HepG2 (cell line): ENCODE data around the gene RSBN1L. TPM values are rescaled to one million over a fixed set of nuclear protein-coding genes. Genes with fewer than 3 reads are reported as not detected.
A peak's percentile ranks its signal among the peaks of the same experiment; 100 is the strongest.

Experiments
- ATF7 ChIP-seq, 2 experiments: fragments of 450-650 bp in 1 of 2; sonication (generic) in 1 of 2; formaldehyde crosslinking in 1 of 2; IDR thresholded peaks; 2 replicates each; pipeline versions ENCODE4 v1.4.0 to v1.6.1; 2016 to 2020; ENCODE audit warnings: antibody characterized with exemption in 1 of 2, mild to moderate bottlenecking in 1 of 2, missing genetic modification reagents in 1 of 2
- BHLHE40 ChIP-seq: IDR thresholded peaks from 2 replicates; pipeline ENCODE4 v1.6.1; 2011; ENCODE audit warnings: low read length, improper control_type of control experiment
- CBX2 ChIP-seq, 2 experiments: fragments of 200-600 bp in 1 of 2; sonication (generic); formaldehyde crosslinking in 1 of 2; IDR thresholded peaks; 2 replicates each; pipeline versions ENCODE4 v1.7.0 to v1.8.1; 2018 to 2022; ENCODE audit warnings: low read depth in 2 of 2, low read length in 1 of 2, mild to moderate bottlenecking in 1 of 2, missing genetic modification reagents in 1 of 2
- CHD4 ChIP-seq: fragments of 200-600 bp; sonication (generic); IDR thresholded peaks from 2 replicates; pipeline ENCODE4 v1.7.0; 2017; ENCODE audit warnings: mild to moderate bottlenecking, low read length, borderline replicate concordance
- EZH2 ChIP-seq: conservative IDR thresholded peaks from 2 replicates; pipeline ENCODE4 v1.6.1; 2012; ENCODE audit warnings: mild to moderate bottlenecking, low read depth, low read length, moderate library complexity
- KDM5B ChIP-seq: sonication (generic); formaldehyde crosslinking; IDR thresholded peaks from 2 replicates; pipeline ENCODE4 v1.4.0; 2020; ENCODE audit warnings: missing genetic modification reagents, mild to moderate bottlenecking, borderline replicate concordance
- MEIS2 ChIP-seq: sonication (generic); formaldehyde crosslinking; IDR thresholded peaks from 2 replicates; pipeline ENCODE4 v1.9.0; 2021; ENCODE audit warnings: mild to moderate bottlenecking, missing genetic modification reagents
- NONO ChIP-seq, 2 experiments: fragments of 450-650 bp in 1 of 2; sonication (generic) in 1 of 2; formaldehyde crosslinking in 1 of 2; IDR thresholded peaks in 1 of 2; conservative IDR thresholded peaks in 1 of 2; 2 replicates each; pipeline versions ENCODE4 v1.6.1 to v1.8.0; 2017 to 2022; ENCODE audit warnings: mild to moderate bottlenecking in 1 of 2, missing genetic modification reagents in 1 of 2, moderate library complexity in 1 of 2
- ZEB1 ChIP-seq: IDR thresholded peaks from 2 replicates; pipeline ENCODE4 v1.6.1; 2012; ENCODE audit warnings: mild to moderate bottlenecking, low read depth, inconsistent platforms; ENCODE audit not compliant: insufficient replicate concordance
- ZNF160 ChIP-seq: sonication (generic); formaldehyde crosslinking; IDR thresholded peaks from 2 replicates; pipeline ENCODE4 v1.8.0; 2022; ENCODE audit warnings: mild to moderate bottlenecking, inconsistent platforms, missing genetic modification reagents
- ZNF333 ChIP-seq: sonication (generic); formaldehyde crosslinking; IDR thresholded peaks from 2 replicates; pipeline ENCODE4 v1.4.0; 2020; ENCODE audit warnings: mild to moderate bottlenecking, missing genetic modification reagents, borderline replicate concordance
- ZNF343 ChIP-seq: sonication (generic); formaldehyde crosslinking; IDR thresholded peaks from 2 replicates; pipeline ENCODE4 v1.4.0; 2020; ENCODE audit warnings: mild to moderate bottlenecking, missing genetic modification reagents
- ZNF431 ChIP-seq: sonication (generic); formaldehyde crosslinking; IDR thresholded peaks from 2 replicates; pipeline ENCODE4 v1.9.0; 2022; ENCODE audit warnings: missing genetic modification reagents, low read depth, mild to moderate bottlenecking, borderline replicate concordance
- ZNF468 ChIP-seq: sonication (generic); formaldehyde crosslinking; IDR thresholded peaks from 2 replicates; pipeline ENCODE4 v1.8.0; 2022; ENCODE audit warnings: mild to moderate bottlenecking, moderate library complexity, missing genetic modification reagents
- ZNF569 ChIP-seq: sonication (generic); formaldehyde crosslinking; IDR thresholded peaks from 2 replicates; pipeline ENCODE4 v1.5.0; 2020; ENCODE audit warnings: mild to moderate bottlenecking, missing genetic modification reagents, moderate library complexity, borderline replicate concordance
- ZNF674 ChIP-seq: sonication (generic); formaldehyde crosslinking; IDR thresholded peaks from 2 replicates; pipeline ENCODE4 v1.5.0; 2020; ENCODE audit warnings: low read depth, mild to moderate bottlenecking, missing genetic modification reagents
- ZNF879 ChIP-seq: sonication (generic); formaldehyde crosslinking; IDR thresholded peaks from 2 replicates; pipeline ENCODE4 v1.8.1; 2023; ENCODE audit warnings: missing genetic modification reagents
- polyA plus RNA-seq, 8 experiments: library from polyadenylated mRNA; depleted of rRNA in 3 of 8; stranded (reverse) in 7 of 8; unstranded in 1 of 8; fragments of >200 nt; fragmentation: Illumina TruSeq in 4 of 8; extraction: Trizol in 4 of 8; gene quantifications; 2 replicates each; pipeline versions ENCODE4 v1.2.1 to v1.2.3, GENCODE V29; 2011 to 2016; ENCODE audit warnings: low read depth in 4 of 8, missing spikeins in 1 of 8, mixed read lengths in 1 of 8; ENCODE audit not compliant: insufficient read depth in 1 of 8
- total RNA-seq, 5 experiments: library from RNA; depleted of rRNA; stranded (reverse); fragments of >200 nt; fragmentation: Illumina TruSeq; extraction: Trizol; gene quantifications; 2 replicates each; pipeline ENCODE4 v1.2.3, GENCODE V29; 2016; ENCODE audit warnings: low read depth in 1 of 5
- TF ChIP-seq, protein P1 (sequence below): sonication (generic); formaldehyde crosslinking; IDR thresholded peaks from 2 replicates; pipeline ENCODE4 v1.4.0; 2020; ENCODE audit warnings: missing genetic modification reagents, borderline replicate concordance
- TF ChIP-seq, protein P2 (sequence below): sonication (generic); formaldehyde crosslinking; IDR thresholded peaks from 2 replicates; pipeline ENCODE4 v1.9.0; 2022; ENCODE audit warnings: low read depth, missing genetic modification reagents
- TF ChIP-seq, protein P3 (sequence below): sonication (generic); formaldehyde crosslinking; IDR thresholded peaks from 2 replicates; pipeline ENCODE4 v1.5.0; 2020; ENCODE audit warnings: mild to moderate bottlenecking, missing genetic modification reagents

RSBN1L gene
- total and polyA plus RNA-seq, 2 of the 13 experiments (the other 11 are each of a cell fraction or from before 2014, with no cell fraction given) = 7.7 to 21.3 TPM

DNA sequence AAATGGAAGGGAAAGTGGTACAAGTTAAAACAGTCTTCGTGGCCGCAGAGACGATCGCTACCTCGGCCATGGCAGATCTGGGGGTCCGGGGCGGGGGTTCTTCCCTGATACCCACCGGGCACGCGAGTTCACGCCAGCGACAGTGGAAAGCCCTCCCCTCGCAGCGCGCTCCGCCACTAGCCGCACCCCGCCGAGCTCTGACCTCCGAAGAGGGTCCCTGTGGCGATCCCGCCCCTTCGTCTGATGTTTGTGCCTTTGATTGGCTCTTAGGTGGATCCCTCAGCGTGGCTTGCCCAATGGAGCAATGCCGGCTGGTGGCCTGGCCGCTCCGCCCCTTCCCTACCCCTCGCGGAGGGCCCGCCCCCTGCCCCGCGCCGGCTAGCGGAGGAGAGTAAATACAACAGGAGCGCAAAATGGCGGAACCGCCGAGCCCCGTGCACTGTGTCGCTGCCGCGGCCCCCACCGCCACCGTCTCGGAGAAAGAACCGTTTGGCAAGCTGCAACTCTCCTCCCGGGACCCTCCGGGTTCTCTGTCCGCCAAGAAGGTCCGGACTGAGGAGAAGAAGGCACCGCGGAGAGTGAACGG, at the start of gene RSBN1L (continued):
- no peak for TF ChIP-seq NONO (IDR thresholded peaks at IDR 0.05)
- TF ChIP-seq NONO (CRISPR knock-in tag; conservative IDR thresholded peaks at IDR 0.05) = peak; percentile 83
- TF ChIP-seq ZNF431 (CRISPR knock-in tag) = peak; percentile 81; the same call in 1 of the 2 replicates
- TF ChIP-seq, protein P1, sequence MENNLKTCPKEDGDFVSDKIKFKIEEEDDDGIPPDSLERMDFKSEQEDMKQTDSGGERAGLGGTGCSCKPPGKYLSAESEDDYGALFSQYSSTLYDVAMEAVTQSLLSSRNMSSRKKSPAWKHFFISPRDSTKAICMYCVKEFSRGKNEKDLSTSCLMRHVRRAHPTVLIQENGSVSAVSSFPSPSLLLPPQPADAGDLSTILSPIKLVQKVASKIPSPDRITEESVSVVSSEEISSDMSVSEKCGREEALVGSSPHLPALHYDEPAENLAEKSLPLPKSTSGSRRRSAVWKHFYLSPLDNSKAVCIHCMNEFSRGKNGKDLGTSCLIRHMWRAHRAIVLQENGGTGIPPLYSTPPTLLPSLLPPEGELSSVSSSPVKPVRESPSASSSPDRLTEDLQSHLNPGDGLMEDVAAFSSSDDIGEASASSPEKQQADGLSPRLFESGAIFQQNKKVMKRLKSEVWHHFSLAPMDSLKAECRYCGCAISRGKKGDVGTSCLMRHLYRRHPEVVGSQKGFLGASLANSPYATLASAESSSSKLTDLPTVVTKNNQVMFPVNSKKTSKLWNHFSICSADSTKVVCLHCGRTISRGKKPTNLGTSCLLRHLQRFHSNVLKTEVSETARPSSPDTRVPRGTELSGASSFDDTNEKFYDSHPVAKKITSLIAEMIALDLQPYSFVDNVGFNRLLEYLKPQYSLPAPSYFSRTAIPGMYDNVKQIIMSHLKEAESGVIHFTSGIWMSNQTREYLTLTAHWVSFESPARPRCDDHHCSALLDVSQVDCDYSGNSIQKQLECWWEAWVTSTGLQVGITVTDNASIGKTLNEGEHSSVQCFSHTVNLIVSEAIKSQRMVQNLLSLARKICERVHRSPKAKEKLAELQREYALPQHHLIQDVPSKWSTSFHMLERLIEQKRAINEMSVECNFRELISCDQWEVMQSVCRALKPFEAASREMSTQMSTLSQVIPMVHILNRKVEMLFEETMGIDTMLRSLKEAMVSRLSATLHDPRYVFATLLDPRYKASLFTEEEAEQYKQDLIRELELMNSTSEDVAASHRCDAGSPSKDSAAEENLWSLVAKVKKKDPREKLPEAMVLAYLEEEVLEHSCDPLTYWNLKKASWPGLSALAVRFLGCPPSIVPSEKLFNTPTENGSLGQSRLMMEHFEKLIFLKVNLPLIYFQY (CRISPR knock-in tag) = no peak
- TF ChIP-seq, protein P2, sequence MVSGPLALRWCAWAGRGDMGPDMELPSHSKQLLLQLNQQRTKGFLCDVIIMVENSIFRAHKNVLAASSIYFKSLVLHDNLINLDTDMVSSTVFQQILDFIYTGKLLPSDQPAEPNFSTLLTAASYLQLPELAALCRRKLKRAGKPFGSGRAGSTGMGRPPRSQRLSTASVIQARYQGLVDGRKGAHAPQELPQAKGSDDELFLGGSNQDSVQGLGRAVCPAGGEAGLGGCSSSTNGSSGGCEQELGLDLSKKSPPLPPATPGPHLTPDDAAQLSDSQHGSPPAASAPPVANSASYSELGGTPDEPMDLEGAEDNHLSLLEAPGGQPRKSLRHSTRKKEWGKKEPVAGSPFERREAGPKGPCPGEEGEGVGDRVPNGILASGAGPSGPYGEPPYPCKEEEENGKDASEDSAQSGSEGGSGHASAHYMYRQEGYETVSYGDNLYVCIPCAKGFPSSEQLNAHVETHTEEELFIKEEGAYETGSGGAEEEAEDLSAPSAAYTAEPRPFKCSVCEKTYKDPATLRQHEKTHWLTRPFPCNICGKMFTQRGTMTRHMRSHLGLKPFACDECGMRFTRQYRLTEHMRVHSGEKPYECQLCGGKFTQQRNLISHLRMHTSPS = no peak
- TF ChIP-seq MEIS2 (CRISPR knock-in tag) = no peak
- TF ChIP-seq ATF7 (IDR thresholded peaks at IDR 0.05) = no peak
- TF ChIP-seq ATF7 (CRISPR knock-in tag; IDR thresholded peaks at IDR 0.05) = no peak
- no peak for TF ChIP-seq CHD4
- TF ChIP-seq ZEB1 = no peak
- TF ChIP-seq ZNF879 (CRISPR knock-in tag) = peak; percentile 10; the same call in 1 of the 2 replicates
- TF ChIP-seq ZNF343 (CRISPR knock-in tag) = 0 out of 2 replicates have a peak, but pooled peaks have one; percentile 32
- no peak for TF ChIP-seq ZNF569 (CRISPR knock-in tag)
- no peak for TF ChIP-seq ZNF468 (CRISPR knock-in tag)
- TF ChIP-seq EZH2 = no peak
- 0 out of 2 replicates have a peak, but pooled peaks have one; percentile 34 for TF ChIP-seq ZNF160 (CRISPR knock-in tag)
- TF ChIP-seq, protein P3, sequence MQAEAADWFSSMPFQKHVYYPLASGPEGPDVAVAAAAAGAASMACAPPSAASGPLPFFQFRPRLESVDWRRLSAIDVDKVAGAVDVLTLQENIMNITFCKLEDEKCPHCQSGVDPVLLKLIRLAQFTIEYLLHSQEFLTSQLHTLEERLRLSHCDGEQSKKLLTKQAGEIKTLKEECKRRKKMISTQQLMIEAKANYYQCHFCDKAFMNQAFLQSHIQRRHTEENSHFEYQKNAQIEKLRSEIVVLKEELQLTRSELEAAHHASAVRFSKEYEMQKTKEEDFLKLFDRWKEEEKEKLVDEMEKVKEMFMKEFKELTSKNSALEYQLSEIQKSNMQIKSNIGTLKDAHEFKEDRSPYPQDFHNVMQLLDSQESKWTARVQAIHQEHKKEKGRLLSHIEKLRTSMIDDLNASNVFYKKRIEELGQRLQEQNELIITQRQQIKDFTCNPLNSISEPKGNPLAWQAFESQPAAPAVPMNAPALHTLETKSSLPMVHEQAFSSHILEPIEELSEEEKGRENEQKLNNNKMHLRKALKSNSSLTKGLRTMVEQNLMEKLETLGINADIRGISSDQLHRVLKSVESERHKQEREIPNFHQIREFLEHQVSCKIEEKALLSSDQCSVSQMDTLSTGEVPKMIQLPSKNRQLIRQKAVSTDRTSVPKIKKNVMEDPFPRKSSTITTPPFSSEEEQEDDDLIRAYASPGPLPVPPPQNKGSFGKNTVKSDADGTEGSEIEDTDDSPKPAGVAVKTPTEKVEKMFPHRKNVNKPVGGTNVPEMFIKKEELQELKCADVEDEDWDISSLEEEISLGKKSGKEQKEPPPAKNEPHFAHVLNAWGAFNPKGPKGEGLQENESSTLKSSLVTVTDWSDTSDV (CRISPR knock-in tag) = no peak
- 0 out of 2 replicates have a peak, but pooled peaks have one; percentile 15 for TF ChIP-seq ZNF333 (CRISPR knock-in tag)
- TF ChIP-seq CBX2 (IDR thresholded peaks at IDR 0.05; ENCODE audit: low read depth, low read length) = no peak
- 0 out of 2 replicates have a peak, but pooled peaks have one; percentile 74 for TF ChIP-seq CBX2 (CRISPR knock-in tag; IDR thresholded peaks at IDR 0.05; ENCODE audit: low read depth)
- TF ChIP-seq KDM5B (CRISPR knock-in tag) = peak; percentile 70; the same call in 1 of the 2 replicates
- peak; percentile 48; the same call in 1 of the 2 replicates for TF ChIP-seq BHLHE40
- TF ChIP-seq ZNF674 (CRISPR knock-in tag) = peak; percentile 86; the same call in 1 of the 2 replicates
